GM18511 (cell line): Measurements from ENCODE around the gene RNF212B.
"Not testable (repeated sequence)": the region's sequence is repeated elsewhere in the genome, so short reads cannot be mapped to it uniquely, and the experiment has no call there.

Experiments
- ATAC-seq: cut with Tn5 transposase; IDR thresholded peaks from one replicate; pipeline ENCODE4 v1.9.1; 2021; ENCODE audit warnings: mild to moderate bottlenecking, moderate library complexity; ENCODE audit not compliant: unreplicated experiment

Gene RNF212B, protein sequence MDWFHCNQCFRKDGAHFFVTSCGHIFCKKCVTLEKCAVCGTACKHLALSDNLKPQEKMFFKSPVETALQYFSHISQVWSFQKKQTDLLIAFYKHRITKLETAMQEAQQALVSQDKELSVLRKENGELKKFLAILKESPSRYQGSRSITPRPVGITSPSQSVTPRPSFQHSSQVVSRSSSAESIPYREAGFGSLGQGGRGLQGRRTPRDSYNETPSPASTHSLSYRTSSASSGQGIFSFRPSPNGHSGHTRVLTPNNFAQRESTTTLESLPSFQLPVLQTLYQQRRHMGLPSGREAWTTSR

DNA sequence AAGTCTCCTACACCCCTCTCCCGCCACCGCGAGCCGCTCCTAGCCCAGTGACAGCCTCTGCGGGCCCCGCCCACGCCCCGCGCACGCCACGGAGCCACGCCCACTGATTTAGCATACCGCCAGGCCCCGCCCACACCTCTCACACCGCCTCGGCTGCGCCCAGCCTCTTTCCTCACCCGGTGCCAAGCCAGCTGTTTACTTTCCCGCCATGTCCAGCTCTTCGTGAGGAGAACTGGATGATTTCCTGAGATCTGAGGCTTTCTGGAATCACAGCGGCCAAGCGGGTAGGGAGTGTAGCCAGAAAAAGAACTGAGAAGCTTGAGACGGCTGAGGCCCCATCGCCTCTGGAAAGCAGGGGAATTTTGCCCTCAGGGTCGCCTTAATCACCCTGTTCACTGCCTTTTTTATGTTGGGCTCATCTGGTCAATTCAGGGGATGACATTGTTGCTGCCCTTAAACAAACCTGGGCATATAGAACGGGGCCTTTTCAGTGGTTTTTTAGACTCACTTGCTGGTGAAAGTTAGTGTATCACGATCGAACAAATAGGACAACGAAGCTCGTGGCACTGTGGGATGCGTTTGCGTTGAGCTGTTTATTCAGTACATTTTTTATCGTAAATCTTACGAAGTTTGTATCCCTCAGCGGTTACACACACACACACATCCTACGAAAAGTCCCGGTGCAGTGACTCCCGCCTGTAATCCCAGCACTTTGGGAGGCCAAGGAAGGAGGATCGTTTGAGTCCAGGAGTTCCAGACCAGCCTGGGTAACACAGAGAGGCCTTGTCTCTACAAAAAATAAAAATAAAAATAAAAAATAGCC, at the start of gene RNF212B:
RNF212B (plus strand) TSS at position 165 of the 823 bp plus-strand sequence. CDS start 2,410 bp downstream, outside the sequence.
- ATAC-seq: peak; percentile 75

DNA sequence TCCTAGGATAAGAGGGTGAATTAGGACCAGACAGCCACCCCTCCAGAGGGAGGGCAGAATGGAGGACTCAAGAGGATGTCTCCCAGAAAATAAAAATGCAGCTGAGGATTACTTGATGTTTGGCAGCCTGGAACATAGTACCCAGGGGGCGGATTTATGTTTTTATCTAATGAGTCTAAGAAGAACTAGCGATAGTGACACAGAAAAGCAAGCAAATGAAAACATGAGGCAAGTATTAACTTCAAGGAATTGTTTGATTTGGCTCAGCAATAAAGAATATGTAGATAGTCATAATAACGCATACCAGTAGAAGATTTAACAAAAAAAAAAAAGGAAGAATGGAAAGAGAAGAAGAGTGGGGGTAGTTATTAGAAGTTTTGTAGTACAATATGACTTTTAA, 44.3 kb upstream of the RNF212B start:
- no peak for ATAC-seq

DNA sequence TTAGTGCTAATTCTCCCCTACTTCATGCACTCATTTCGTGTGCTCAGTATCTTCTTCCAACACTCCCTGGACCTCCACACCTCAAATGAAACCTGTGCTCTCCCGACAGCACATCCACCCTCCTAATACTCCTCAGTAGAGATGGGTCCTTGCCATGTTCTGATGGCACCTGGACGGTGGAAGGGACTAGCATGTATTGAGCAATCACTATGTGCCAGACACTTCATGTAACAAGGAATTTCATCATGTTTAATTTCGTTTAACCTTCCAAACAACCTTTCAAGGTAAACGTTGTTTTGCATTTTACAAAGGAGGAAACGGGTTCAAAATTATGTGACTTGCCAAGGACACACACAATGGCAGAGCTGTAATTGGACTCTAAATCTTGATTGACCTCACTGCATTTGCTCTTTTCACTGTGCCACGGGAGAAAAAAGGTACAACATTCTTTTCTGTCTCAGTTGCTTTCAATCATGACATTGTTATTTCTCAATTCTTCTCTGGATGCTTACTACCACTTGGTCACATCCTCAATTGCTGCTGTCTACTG, 42.1 kb upstream of the RNF212B start:
- ATAC-seq: no peak

DNA sequence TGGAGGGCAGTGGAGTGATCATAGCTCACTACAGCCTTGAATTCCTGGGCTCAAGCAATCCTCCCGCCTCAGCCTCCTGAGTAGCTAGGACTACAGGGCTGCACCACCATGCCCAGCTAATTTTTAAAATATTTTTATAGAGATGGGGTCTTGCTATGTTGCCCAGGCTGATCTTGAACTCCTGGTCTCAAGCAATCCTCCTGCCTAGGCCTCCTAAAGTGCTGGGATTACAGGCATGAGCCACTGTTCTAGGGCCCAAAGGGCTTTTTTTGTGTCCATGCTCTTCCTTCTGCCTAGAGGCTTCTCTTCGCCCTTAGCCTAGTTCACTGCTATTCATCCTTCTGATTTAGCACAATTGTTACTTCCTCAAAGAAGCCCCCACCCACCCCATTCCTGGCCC, 41.2 kb upstream of the RNF212B start:
- ATAC-seq: not testable (repeated sequence)

DNA sequence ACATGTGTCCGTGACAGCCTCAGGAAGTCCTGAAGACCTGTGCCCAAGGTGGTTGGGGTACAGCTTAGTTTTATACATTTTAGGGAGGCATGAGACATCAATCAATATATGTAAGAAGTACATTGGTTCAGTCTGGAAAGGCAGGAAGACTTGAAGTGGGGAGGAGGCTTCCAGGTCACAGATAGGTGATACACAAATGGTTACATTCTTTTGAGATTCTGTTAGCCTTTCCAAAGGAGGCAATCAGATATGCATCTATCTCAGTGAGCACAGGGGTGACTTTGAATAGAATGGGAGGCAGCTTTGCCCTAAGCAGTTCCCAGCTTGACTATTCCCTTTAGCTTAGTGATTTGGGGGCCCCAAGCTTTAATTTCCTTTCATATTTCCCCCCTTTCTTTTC, 38.6 kb upstream of the RNF212B start:
- ATAC-seq: not testable (repeated sequence)

DNA sequence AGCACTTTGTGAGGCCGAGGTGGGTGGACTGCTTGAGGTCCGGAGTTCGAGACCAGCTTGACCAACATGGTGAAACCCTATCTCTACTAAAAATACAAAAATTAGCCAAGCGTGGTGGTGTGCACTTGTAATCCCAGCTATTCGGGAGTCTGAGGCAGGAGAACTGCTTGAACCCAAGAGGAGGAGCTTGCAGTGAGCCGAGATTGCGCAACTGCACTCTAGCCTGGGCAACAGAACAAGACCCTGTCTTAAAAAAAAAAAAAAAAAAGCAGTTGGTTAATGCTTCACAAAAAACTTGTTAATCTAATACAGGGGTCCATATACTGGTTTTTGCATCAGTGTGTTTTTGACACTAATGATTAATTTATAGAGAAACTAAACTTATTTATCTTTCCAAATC, 35.7 kb upstream of the RNF212B start:
- ATAC-seq: no peak

DNA sequence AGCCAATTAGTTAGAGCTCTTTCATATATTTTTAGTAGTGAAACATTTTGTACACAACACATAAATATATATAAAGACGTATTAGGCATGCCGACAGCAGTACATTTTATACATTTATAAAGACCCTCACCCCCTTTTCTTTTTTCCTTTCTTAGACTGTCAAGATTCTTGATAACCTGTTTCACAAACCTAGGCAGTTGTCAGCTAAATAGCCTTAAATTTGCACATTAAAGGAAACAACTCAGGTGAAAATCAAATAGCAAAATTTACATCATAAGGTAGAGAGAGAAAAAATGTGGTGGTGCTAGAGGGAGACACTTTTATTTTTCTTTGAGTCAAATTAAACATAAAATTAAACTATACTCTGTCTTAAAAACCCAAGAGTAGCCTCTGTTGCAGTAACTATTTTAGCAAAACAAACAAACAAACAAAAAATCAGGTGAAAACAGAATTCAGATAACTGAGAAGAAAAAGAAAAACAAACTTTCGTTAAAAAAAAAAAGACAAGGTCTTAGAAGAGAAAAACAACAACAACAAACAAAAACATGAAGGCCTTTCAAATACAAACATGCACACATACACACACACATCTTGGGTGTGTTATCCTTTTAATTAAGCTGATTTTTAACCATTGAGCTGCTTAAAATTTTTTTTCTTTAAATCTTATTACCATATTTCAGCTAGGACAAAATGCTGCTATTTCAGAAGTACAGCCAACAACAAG, 31.2 kb upstream of the RNF212B start:
- no peak for ATAC-seq

DNA sequence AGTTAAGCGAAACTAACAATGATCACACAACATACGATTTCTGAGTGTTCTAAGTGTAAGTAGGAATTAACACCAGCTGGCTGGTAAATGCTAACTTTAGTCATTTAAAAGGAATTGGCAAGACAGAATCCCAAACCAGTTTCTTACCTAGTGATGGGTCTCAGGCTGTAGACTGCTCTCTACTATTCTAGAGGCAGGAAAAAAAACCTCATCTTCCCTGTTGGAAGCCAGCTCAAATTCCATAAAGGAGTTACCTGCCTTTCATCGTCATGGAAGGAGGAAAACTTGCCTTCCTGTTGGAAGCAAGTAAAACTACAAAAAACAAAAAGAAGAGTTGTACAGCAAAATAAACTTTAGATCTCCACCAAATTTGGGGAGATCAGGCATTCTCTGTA, 30.6 kb upstream of the RNF212B start:
- ATAC-seq: no peak

DNA sequence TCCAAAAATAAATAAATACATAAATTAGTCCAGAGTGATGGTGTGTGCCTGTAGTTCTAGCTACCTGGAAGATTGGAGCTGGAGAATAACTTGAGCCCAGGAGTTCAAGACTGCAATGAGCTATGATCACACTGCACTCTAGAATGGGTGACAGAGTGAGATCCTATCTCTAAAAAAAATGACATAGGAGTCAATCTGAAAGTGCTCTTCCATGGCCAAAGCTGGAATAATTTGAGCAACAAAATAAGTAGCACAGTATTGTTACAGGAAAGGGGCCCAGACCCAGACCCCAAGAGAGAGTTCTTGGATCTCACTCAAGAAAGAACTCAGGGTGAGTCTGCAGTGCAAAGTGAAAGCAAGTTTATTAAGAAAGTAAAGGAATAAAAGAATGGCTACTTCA, 29.4 kb upstream of the RNF212B start:
- no peak for ATAC-seq

DNA sequence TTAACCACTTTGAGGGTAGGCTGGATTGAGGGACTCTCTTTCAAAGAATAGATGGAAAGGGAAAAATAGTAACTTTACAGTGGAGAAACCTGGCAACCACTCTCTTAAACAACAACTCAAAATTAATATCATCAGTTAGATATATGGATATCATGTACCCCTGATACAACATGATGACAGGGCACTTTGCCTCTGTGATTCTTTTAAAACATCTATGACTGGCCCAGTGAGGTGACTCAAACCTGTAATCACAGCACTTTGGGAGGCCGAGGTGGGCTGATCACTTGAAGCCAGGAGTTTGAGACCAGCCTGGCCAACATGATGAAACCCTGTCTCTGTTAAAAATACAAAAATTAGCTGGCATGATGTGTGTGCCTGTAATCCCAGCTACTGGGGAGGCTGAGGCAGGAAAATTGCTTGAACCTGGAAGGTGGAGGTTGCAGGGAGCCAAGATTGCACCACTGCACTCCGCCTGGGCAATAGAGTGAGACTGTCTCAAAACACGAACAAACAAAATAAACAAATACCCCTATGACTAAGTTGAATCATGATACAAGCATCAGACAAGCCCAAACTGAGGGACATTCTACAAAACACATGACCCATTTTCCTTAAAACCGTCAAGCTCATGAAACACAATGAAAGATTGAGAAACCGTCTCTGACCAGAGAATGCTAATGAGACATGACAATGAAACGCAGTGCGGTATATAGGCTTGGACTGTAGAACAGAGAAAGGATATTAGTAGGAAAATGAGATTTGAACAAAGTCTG, 27.9 kb upstream of the RNF212B start:
- no peak for ATAC-seq

DNA sequence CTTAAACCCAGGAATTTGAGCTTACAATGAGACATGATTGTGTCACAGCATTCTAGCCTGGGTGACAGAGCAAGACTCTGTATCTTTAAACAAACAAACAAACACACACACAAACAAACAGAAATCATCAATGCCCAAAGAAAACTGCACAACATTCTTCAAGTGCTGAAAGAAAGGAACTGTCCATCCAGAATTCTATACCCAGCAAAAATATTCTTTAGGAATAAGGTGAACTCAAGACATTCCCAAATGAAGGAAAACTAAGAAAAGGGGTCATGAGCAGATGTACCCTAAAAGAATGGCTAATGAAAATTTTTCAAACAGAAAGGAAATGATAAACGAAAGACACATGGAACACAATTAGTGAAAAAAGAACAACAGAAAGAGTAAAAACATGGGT, 22.3 kb upstream of the RNF212B start:
- ATAC-seq: no peak

DNA sequence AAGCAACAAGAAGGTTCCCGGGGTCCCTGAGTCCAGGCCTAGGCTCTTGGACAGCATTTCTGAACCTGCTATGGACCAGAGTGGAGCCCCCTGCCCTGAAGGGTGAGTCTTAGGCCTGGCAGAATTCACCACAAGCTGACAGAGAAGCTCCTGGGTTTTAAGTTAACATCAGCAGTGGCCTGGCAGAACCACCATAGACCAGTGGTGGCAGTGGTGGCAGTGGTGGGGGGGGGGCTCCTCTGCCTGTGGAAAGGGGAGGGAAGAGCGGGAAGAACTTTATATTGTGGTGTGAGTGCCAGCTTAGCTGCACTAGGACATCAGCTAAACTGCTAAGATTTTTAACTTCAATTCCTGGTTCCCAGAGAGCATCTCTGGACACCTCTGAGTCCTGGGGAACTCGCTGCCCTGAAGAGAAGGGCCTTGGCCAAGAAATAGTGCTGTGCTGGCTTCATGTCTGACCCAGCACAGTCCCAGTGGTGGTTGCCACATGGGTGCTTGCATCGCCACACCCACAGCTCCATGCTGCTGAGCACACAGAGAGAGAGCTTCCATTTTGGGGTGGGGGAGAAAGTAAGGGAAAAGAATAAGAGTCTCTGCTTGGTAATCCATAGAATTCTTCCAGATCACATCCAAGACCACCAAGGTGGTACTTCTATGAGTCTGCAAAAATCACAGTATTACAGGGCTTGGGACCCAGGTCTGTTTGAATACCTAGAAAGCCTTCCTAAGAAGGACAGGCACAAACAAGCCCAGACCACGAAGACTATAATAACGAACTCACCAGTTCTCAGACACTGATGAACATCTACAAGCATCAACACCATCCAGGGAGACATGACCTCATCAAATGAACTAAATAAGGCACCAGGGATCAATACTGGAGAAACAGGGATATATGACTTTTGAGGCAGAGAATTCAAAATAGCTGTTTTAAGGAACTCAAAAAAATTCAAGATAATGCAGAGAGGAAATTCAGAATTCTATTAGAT, 20.4 kb upstream of the RNF212B start:
- ATAC-seq: no peak

DNA sequence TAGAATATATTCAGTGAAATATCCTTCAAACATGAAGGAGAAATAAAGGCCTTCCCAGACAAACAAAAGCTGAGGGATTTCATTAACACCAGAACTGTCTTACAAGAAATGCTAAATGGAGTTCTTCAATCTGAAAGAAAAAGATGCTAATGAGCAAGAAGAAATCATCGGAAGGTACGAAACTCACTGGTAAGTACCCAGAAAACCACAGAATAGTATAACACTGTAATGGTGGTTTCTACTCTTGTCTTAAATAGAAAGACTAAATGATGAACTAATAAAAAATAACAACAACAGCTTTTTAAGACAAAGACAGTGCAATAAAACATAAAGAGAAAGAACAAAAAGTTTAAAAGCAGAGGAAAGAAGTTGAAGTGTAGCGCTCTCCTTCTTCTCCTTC, 18.7 kb upstream of the RNF212B start:
- ATAC-seq: no peak

DNA sequence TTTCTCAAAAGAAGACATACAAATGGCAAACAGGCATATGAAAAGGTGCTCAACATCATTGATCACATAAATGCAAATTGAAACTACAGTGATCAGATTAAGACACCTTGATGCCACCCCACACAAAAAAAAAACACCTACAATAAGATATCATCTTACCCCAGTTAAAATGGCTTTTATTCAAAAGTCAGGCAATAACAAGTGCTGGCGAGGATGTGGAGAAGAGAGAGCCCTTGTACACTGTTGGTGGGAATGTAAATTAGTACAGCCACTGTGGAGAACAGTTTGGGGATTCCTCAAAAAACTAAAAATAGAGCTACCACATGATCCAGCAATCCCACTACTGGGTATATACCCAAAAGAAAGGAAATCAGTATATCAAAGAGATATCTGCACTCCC, 12.8 kb upstream of the RNF212B start:
- not testable (repeated sequence) for ATAC-seq

DNA sequence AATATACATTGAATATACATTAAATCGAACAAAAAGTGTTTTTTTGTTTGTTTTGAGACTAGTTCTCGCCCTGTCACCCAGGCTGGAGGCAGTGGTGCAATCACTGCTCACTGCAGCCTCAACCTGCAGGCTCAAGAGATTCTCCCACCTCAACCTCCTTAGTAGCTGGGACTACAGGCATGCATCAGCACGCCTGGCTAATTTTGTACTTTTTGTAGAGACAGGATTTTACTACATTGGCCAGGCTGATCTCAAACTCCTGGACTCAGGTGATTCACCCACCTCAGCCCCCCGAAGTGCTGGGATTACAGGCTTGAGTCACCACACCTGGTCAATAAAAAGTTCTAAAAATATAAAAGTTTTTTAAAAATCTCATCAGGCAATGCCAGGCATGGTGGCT, 10.2 kb upstream of the RNF212B start:
- no peak for ATAC-seq

DNA sequence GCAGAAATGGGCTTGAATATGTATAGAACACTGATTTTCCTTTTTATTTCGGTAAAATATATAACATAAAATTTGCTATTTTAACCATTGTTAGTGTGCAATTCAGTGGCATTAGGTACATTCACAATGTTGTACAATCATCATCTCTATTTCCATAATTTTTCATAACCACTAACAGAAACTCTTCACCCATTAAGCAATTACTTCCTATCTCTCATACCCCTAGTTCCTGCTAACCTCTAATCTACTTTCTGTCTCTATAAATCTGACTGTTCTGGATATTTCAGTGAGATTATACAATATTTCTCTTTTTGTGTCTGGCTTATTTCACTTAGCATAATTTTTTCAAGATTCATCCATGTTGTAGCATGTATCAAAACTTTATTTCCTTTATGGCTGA, 8.9 kb upstream of the RNF212B start:
- ATAC-seq: no peak

DNA sequence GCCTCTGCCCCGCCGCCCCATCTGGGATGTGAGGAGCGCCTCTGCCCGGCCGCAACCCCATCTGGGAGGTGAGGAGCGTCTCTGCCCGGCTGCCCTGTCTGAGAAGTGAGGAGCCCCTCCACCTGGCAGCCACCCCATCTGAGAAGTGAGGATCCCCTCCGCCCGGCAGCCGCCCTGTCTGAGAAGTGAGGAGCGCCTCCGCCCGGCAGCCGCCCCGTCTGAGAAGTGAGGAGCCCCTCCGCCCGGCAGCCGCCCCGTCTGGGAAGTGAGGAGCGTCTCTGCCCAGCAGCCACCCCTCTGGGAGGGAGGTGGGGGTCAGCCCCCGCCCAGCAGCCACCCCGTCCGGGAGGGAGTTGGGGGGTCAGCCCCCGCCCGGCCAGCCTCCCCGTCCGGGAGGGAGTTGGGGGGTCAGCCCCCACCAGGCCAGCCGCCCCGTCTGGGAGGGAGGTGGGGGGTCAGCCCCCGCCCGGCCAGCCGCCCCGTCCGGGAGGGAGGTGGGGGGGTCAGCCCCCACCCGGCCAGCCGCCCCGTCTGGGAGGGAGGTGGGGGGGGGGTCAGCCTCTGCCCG, 5.4 kb upstream of the RNF212B start:
- not testable (repeated sequence) for ATAC-seq

DNA sequence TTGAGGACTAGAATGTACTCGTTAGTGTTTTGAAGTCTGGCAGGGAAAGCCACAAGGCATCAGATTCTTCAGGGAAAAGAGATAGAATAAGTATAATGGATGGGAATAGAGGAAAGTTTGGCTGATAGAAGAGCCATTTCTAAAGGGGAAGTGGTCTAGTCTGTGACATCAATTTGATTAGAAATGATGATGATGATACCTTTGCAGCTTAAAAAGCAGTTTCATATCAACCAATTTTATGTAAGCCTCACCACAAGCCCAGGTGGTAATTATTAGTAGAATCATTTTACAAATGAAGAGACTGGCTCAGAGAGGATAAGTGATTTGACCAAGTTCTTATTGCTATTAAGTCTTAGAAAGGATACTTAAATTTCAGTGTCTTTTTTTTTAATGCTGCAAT, 2.9 kb downstream of the RNF212B start:
- no peak for ATAC-seq

DNA sequence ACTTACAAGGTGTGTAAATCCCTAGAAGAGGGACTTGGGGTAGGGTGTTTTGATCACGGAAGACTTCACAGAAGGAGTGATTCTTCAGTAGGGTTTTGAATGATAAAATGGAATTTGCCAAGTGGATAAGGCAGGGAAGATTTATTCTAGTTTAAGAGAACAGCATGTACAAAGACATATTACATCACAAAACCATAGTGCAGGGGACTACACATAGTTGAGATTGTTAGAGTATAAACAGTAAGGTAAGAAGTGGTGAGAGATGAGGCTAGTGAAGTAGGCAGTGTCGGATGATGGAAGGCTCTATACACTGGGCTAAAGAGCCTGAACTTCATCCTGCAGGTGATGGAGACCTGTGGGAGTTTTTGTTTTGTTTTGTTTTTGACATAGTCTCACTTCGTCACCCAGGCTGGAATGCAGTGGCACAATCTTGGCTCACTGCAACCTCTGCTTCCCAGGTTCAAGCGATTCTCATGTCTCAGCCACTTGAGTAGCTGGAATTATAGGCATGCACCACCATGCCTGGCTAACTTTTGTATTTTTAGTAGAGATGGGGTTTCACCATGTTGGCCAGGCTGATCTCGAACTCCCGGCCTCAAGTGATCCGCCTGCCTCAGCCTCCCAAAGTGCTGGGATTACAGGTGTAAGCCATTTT, 3.5 kb downstream of the RNF212B start:
- not testable (repeated sequence) for ATAC-seq
